Panc1 (cell line): ENCODE measurements around the gene NR5A1. TPM values are rescaled to one million over a fixed set of nuclear protein-coding genes. Genes with fewer than 3 reads are reported as not detected.

Experiments used
- ATAC-seq: fragments of 200-7000 bp; cut with Tn5 transposase; 2 replicates; pipeline ENCODE4 v1.9.1; 2020; ENCODE audit warnings: mild to moderate bottlenecking, moderate library complexity
- BruUV-seq: library from RNA; stranded (reverse); fragments of 400-500 nt; replicated peaks from 2 replicates; lab custom pipeline; 2021; lab: Mats Ljungman, UMichigan
- CTCF ChIA-PET: fragments of 300-600 bp; sonication (Branson Sonifier 250); formaldehyde crosslinking; loops from one replicate; lab custom pipeline; 2022; ENCODE audit warnings: antibody characterized with exemption; lab: Charles Lee
- POLR2A ChIA-PET: fragments of 300-600 bp; sonication (Branson Sonifier 250); formaldehyde crosslinking; loops from one replicate; lab custom pipeline; 2022; ENCODE audit warnings: antibody characterized with exemption; lab: Charles Lee
- DNase-seq: peaks from one replicate; pipeline ENCODE4 v3.0.0-alpha.2; 2010; ENCODE audit warnings: low read depth, low spot score
- H3K27ac ChIP-seq: 2 replicates; pipeline ENCODE4 v1.5.1; 2011; ENCODE audit warnings: mild to moderate bottlenecking, low read length, inconsistent platforms
- H3K27me3 ChIP-seq: fragments of 200-500 bp; sonication (Bioruptor generic); 2 replicates; pipeline ENCODE4 v1.6.0; 2014; ENCODE audit warnings: low read length, inconsistent platforms; ENCODE audit not compliant: control insufficient read depth, insufficient read depth
- H3K36me3 ChIP-seq: fragments of 200-500 bp; sonication (Bioruptor generic); 2 replicates; pipeline ENCODE4 v1.5.1; 2014; ENCODE audit warnings: inconsistent platforms, mild to moderate bottlenecking, low read length, moderate library complexity; ENCODE audit not compliant: control insufficient read depth, insufficient read depth
- H3K4me1 ChIP-seq: 2 replicates; pipeline ENCODE4 v1.5.1; 2011; ENCODE audit warnings: inconsistent platforms, mild to moderate bottlenecking, low read length, moderate library complexity; ENCODE audit not compliant: control insufficient read depth, insufficient read depth
- H3K4me3 ChIP-seq, 2 experiments: 2 replicates each; pipeline ENCODE4 v1.5.1; 2011 to 2012; ENCODE audit warnings: low read depth in 2 of 2, low read length in 2 of 2, mild to moderate bottlenecking in 2 of 2, inconsistent platforms in 1 of 2, moderate library complexity in 1 of 2
- H3K9me3 ChIP-seq: fragments of 200-500 bp; sonication (Bioruptor generic); 2 replicates; pipeline ENCODE4 v1.5.1; 2014; ENCODE audit warnings: low read depth, mild to moderate bottlenecking, inconsistent platforms, low read length, moderate library complexity; ENCODE audit not compliant: control insufficient read depth, insufficient read depth
- CTCF ChIP-seq: fragments of 450-650 bp; IDR thresholded peaks from 2 replicates; pipeline ENCODE4 v1.5.1; 2017; ENCODE audit warnings: mild to moderate bottlenecking
- POLR2AphosphoS5 ChIP-seq: IDR thresholded peaks from 2 replicates; pipeline ENCODE4 v1.6.1; 2012; ENCODE audit warnings: mild to moderate bottlenecking, low read depth, low read length, moderate library complexity
- SIN3A ChIP-seq: IDR thresholded peaks from 2 replicates; pipeline ENCODE4 v1.6.1; 2012; ENCODE audit warnings: low read depth, mild to moderate bottlenecking, low read length, moderate library complexity, borderline replicate concordance; ENCODE audit not compliant: insufficient read depth
- TCF7L2 ChIP-seq: IDR thresholded peaks from 2 replicates; pipeline ENCODE4 v1.6.1; 2011; ENCODE audit warnings: mild to moderate bottlenecking, low read depth, low read length, inconsistent platforms
- in situ Hi-C: cut with HindIII; loops from 2 replicates; pipeline ENCODE4 v1.10.0; 2016; ENCODE audit warnings: low sequenced_read_pairs, low pct_unique_long_range_greater_than_20kb
- intact Hi-C: fragments of 100-400 bp; cut with micrococcal nuclease; formaldehyde crosslinking; loops from one replicate; pipeline ENCODE4 v1.10.0; 2022; ENCODE audit not compliant: unreplicated experiment
- total RNA-seq: library from RNA; stranded (reverse); gene quantifications from one replicate; pipeline ENCODE4 v1.2.1, GENCODE V29; 2021; ENCODE audit not compliant: unreplicated experiment
- TF ChIP-seq, protein P1 (sequence below), 2 experiments: IDR thresholded peaks; 2 replicates each; pipeline ENCODE4 v1.6.1; 2011 to 2012; ENCODE audit warnings: low read depth in 2 of 2, control low read depth in 1 of 2, low read length in 1 of 2, mild to moderate bottlenecking in 1 of 2, moderate library complexity in 1 of 2; ENCODE audit not compliant: insufficient read depth in 1 of 2

The NR5A1 gene
- total RNA-seq, 1 experiment from 2014 or later, result 2.5 TPM

- H3K9me3 ChIP-seq, result no peaks in the 10 kb centered on the region
- CTCF ChIA-PET, result no interaction called here
- in situ Hi-C loops (no loop called here), intact Hi-C loops (no loop called here)
- no peak overlapping the region for H3K27ac ChIP-seq
- 0 out of 2 replicates have a peak, but pooled peaks cover 2% of the 10 kb centered on the region for H3K36me3 ChIP-seq
- TF ChIP-seq CTCF, result no peak
- no peak for TF ChIP-seq SIN3A
- no peak for TF ChIP-seq POLR2AphosphoS5
- TF ChIP-seq, protein P1, sequence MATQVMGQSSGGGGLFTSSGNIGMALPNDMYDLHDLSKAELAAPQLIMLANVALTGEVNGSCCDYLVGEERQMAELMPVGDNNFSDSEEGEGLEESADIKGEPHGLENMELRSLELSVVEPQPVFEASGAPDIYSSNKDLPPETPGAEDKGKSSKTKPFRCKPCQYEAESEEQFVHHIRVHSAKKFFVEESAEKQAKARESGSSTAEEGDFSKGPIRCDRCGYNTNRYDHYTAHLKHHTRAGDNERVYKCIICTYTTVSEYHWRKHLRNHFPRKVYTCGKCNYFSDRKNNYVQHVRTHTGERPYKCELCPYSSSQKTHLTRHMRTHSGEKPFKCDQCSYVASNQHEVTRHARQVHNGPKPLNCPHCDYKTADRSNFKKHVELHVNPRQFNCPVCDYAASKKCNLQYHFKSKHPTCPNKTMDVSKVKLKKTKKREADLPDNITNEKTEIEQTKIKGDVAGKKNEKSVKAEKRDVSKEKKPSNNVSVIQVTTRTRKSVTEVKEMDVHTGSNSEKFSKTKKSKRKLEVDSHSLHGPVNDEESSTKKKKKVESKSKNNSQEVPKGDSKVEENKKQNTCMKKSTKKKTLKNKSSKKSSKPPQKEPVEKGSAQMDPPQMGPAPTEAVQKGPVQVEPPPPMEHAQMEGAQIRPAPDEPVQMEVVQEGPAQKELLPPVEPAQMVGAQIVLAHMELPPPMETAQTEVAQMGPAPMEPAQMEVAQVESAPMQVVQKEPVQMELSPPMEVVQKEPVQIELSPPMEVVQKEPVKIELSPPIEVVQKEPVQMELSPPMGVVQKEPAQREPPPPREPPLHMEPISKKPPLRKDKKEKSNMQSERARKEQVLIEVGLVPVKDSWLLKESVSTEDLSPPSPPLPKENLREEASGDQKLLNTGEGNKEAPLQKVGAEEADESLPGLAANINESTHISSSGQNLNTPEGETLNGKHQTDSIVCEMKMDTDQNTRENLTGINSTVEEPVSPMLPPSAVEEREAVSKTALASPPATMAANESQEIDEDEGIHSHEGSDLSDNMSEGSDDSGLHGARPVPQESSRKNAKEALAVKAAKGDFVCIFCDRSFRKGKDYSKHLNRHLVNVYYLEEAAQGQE (IDR thresholded peaks at IDR 0.05; ENCODE audit: insufficient read depth in 1 of 2, low read depth in 2 of 2, low read length in 1 of 2), result no peak
- TF ChIP-seq TCF7L2, result no peak
- POLR2A ChIA-PET, result no interaction called here
- H3K4me1 ChIP-seq, result no peaks in the 10 kb centered on the region
- no peak for DNase-seq
- no peak for ATAC-seq
- BruUV-seq, result no TSS peak
- H3K27me3 ChIP-seq, result no peaks in the 10 kb centered on the region
- H3K4me3 ChIP-seq, result no peak overlapping the region
Observed at GRCh38 chr9:124541824-124542223, 34.6 kb upstream of the NR5A1 start.

GRCh38 chr9:124537926-124538325 lies 30.7 kb upstream of the NR5A1 start:
- ChIA-PET POLR2A (no interaction called here), CTCF (interaction anchor here (0.6 kb wide), 1 partner anchor 119 kb away, joined by 12 read pairs; no protein-coding TSS in a partner anchor)
- no peak for ATAC-seq
- Histone ChIP-seq H3K4me1 (no peaks in the 10 kb centered on the region), H3K4me3 (no peak overlapping the region), H3K36me3 (0 out of 2 replicates have a peak, but pooled peaks cover 2% of the 10 kb centered on the region), H3K9me3 (no peaks in the 10 kb centered on the region), H3K27me3 (no peaks in the 10 kb centered on the region), H3K27ac (no peak overlapping the region)
- no peak for DNase-seq
- BruUV-seq, result no TSS peak
- in situ Hi-C loops, result no loop called here
- intact Hi-C loops, result no loop called here
- no peak for TF ChIP-seq POLR2AphosphoS5
- TF ChIP-seq, protein P1 (IDR thresholded peaks at IDR 0.05; ENCODE audit: insufficient read depth in 1 of 2, low read depth in 2 of 2, low read length in 1 of 2), result no peak
